Loucy (cell line): ENCODE data around the gene NLRP11.

Experiments
- H2AFZ ChIP-seq: fragments of 200-600 bp; sonication (generic); 2 replicates; pipeline ENCODE4 v1.6.0; 2016; ENCODE audit warnings: antibody characterized with exemption, mild to moderate bottlenecking, low read length, moderate library complexity
- H3F3A ChIP-seq: fragments of 200-600 bp; 2 replicates; pipeline ENCODE4 v1.6.0; 2016; ENCODE audit warnings: antibody characterized with exemption, low read depth, mild to moderate bottlenecking
- H3K27me3 ChIP-seq: fragments of 200-600 bp; sonication (generic); 2 replicates; pipeline ENCODE4 v1.6.1; 2014; ENCODE audit warnings: low read length, mild to moderate bottlenecking; ENCODE audit not compliant: insufficient read depth, poor library complexity, severe bottlenecking
- H3K36me3 ChIP-seq: fragments of 200-600 bp; sonication (generic); 2 replicates; pipeline ENCODE4 v1.6.1; 2016; ENCODE audit warnings: low read length; ENCODE audit not compliant: insufficient read depth
- H3K4me1 ChIP-seq: fragments of 200-600 bp; sonication (generic); 2 replicates; pipeline ENCODE4 v1.5.1; 2014; ENCODE audit warnings: low read length, mild to moderate bottlenecking; ENCODE audit not compliant: insufficient read depth, poor library complexity, severe bottlenecking
- H3K4me2 ChIP-seq: fragments of 200-600 bp; sonication (generic); 2 replicates; pipeline ENCODE4 v1.6.0; 2014; ENCODE audit warnings: antibody characterized with exemption, low read length, low read depth, mild to moderate bottlenecking; ENCODE audit not compliant: poor library complexity, severe bottlenecking
- H3K4me3 ChIP-seq: fragments of 200-600 bp; sonication (generic); 2 replicates; pipeline ENCODE4 v1.5.1; 2014; ENCODE audit warnings: low read length, mild to moderate bottlenecking, mixed read lengths; ENCODE audit not compliant: poor library complexity, severe bottlenecking
- H3K79me2 ChIP-seq: fragments of 200-600 bp; sonication (generic); 2 replicates; pipeline ENCODE4 v1.6.1; 2014; ENCODE audit warnings: low read length; ENCODE audit not compliant: insufficient read depth
- H3K9ac ChIP-seq: fragments of 200-600 bp; sonication (generic); 2 replicates; pipeline ENCODE4 v1.6.0; 2014; ENCODE audit warnings: mild to moderate bottlenecking, low read depth, low read length, moderate library complexity; ENCODE audit not compliant: poor library complexity, severe bottlenecking
- H3K9me2 ChIP-seq: fragments of 200-600 bp; sonication (generic); replicated peaks from 2 replicates; pipeline ENCODE4 v1.6.1; 2016; ENCODE audit warnings: low read depth, low read length, mixed read lengths
- H3K9me3 ChIP-seq: fragments of 200-600 bp; sonication (generic); 2 replicates; pipeline ENCODE4 v1.6.1; 2014; ENCODE audit warnings: mild to moderate bottlenecking, antibody characterized with exemption, low read length, low read depth; ENCODE audit not compliant: insufficient read depth
- H4K20me1 ChIP-seq: fragments of 200-600 bp; sonication (generic); 2 replicates; pipeline ENCODE4 v1.6.0; 2014; ENCODE audit warnings: antibody characterized with exemption, low read length, mild to moderate bottlenecking; ENCODE audit not compliant: insufficient read depth, poor library complexity, severe bottlenecking
- CTCF ChIP-seq: fragments of 200-600 bp; sonication (generic); conservative IDR thresholded peaks from 2 replicates; pipeline ENCODE4 v1.5.1; 2014; ENCODE audit warnings: mild to moderate bottlenecking, antibody characterized with exemption, low read length
- EZH2phosphoT487 ChIP-seq: fragments of 200-600 bp; IDR thresholded peaks from 2 replicates; pipeline ENCODE4 v1.6.1; 2018; ENCODE audit warnings: antibody characterized with exemption, mild to moderate bottlenecking, moderate library complexity, borderline replicate concordance

Gene NLRP11

GRCh38 chr19:55867101-55867500 lies 35.3 kb upstream of the NLRP11 start:
- Histone ChIP-seq H3F3A (no peaks in the 10 kb centered on the region), H3K4me2 (no peak overlapping the region), H3K9me3 (peaks cover 14% of the 10 kb centered on the region; the same call in 1 of the 2 replicates), H2AFZ (no peak overlapping the region), H3K79me2 (no peaks in the 10 kb centered on the region), H3K4me3 (no peak overlapping the region), H4K20me1 (no peaks in the 10 kb centered on the region), H3K27me3 (no peaks in the 10 kb centered on the region), H3K36me3 (no peaks in the 10 kb centered on the region), H3K9ac (no peak overlapping the region), H3K9me2 (no peaks in the 10 kb centered on the region), H3K4me1 (no peaks in the 10 kb centered on the region)
- TF ChIP-seq CTCF (no peak), EZH2phosphoT487 (no peak)

- Histone ChIP-seq H3K36me3 (no peaks in the 10 kb centered on the region), H3K9me3 (peaks cover 14% of the 10 kb centered on the region; the same call in 1 of the 2 replicates), H3K4me2 (no peak overlapping the region), H3K27me3 (no peaks in the 10 kb centered on the region), H3K79me2 (no peaks in the 10 kb centered on the region), H3K4me3 (no peak overlapping the region), H3F3A (no peaks in the 10 kb centered on the region), H3K4me1 (no peaks in the 10 kb centered on the region), H4K20me1 (no peaks in the 10 kb centered on the region), H3K9ac (no peak overlapping the region), H3K9me2 (no peaks in the 10 kb centered on the region), H2AFZ (no peak overlapping the region)
- TF ChIP-seq CTCF (no peak), EZH2phosphoT487 (no peak)
Measured at GRCh38 chr19:55866521-55866920, 34.7 kb upstream of the NLRP11 start.

- no peak overlapping the region for H3K4me3 ChIP-seq
- no peaks in the 10 kb centered on the region for H3K9me2 ChIP-seq
- H3K4me1 ChIP-seq: no peaks in the 10 kb centered on the region
- no peaks in the 10 kb centered on the region; the same call in 1 of the 2 replicates for H3K9me3 ChIP-seq
- no peak overlapping the region for H3K9ac ChIP-seq
- H4K20me1 ChIP-seq: no peaks in the 10 kb centered on the region
- H3K36me3 ChIP-seq: no peaks in the 10 kb centered on the region
- TF ChIP-seq CTCF (no peak), EZH2phosphoT487 (no peak)
- no peaks in the 10 kb centered on the region for H3F3A ChIP-seq
- H3K27me3 ChIP-seq: no peaks in the 10 kb centered on the region
- H3K79me2 ChIP-seq: no peaks in the 10 kb centered on the region
- H2AFZ ChIP-seq: no peak overlapping the region
- no peak overlapping the region for H3K4me2 ChIP-seq
Measured at GRCh38 chr19:55858969-55859368, 27.2 kb upstream of the NLRP11 start.
